HUES6 (cell line): ENCODE results near the gene PDSS2.

Experiments
- H3K27ac ChIP-seq: 2 replicates; pipeline ENCODE4 v1.7.0; 2013; ENCODE audit warnings: low read depth, mild to moderate bottlenecking, low read length, inconsistent platforms
- H3K27me3 ChIP-seq: 2 replicates; pipeline ENCODE4 v1.6.1; 2013; ENCODE audit warnings: low read length; ENCODE audit not compliant: control insufficient read depth, insufficient read depth
- H3K36me3 ChIP-seq: 2 replicates; pipeline ENCODE4 v1.6.1; 2013; ENCODE audit warnings: low read length; ENCODE audit not compliant: control insufficient read depth, insufficient read depth
- H3K4me1 ChIP-seq: 2 replicates; pipeline ENCODE4 v1.6.1; 2013; ENCODE audit warnings: low read length; ENCODE audit not compliant: control insufficient read depth, insufficient read depth
- H3K4me3 ChIP-seq: 2 replicates; pipeline ENCODE4 v1.5.1; 2013; ENCODE audit warnings: low read depth, low read length
- H3K9ac ChIP-seq: one replicate; pipeline ENCODE4 v1.6.1; 2013; ENCODE audit warnings: mild to moderate bottlenecking, low read length
- H3K9me3 ChIP-seq: 2 replicates; pipeline ENCODE4 v1.6.1; 2013; ENCODE audit warnings: low read depth, low read length; ENCODE audit not compliant: control insufficient read depth, insufficient read depth

The PDSS2 gene

DNA sequence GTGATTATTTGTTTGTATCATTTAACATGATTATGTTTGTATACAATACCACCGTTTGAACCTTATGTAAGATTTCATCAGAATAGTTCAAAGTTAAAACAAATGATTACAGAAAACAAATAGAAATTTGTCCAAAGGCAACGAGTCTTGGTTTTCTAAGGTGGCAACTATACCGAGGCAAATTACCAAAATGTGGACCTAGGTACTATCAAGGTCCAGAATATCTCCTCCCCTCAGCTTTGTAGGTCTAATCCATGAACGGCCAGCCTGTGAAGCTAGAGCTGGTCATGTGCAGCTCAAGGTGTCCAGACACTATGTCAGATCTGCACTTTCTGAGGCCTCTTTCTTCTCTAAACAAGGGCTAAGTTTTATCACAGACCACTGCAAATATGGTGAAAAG lies 192.4 kb downstream of the PDSS2 start:
- H3K4me3 ChIP-seq = no peak overlapping the region
- H3K27me3 ChIP-seq = no peaks in the 10 kb centered on the region
- H3K9me3 ChIP-seq = no peaks in the 10 kb centered on the region
- H3K36me3 ChIP-seq = no peaks in the 10 kb centered on the region
- no peak overlapping the region for H3K9ac ChIP-seq
- H3K4me1 ChIP-seq = peaks cover 6% of the 10 kb centered on the region; the same call in 1 of the 2 replicates
- no peak overlapping the region for H3K27ac ChIP-seq

DNA sequence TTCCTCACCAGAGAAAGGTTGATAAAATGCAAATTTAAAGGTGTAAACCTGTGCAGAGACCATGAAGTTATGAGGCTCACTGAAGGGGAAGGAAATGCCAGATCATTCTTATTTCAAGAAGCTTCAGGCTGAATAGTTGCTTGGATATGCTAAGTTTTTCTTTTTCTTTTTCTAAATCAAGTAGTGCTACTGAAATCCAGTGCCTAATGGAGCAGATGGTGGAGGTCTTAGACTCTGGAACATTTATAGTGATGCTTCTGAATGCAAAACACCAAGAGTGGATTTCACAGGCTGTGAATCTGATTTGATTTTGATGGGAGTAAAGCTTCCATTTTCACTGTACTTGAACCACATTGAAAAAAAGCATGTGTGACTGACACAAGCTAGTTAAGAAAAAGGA lies 192.8 kb downstream of the PDSS2 start:
- Histone ChIP-seq H3K36me3 (no peaks in the 10 kb centered on the region), H3K4me1 (peaks cover 6% of the 10 kb centered on the region; the same call in 1 of the 2 replicates), H3K9ac (no peak overlapping the region), H3K27ac (no peak overlapping the region), H3K9me3 (no peaks in the 10 kb centered on the region), H3K27me3 (no peaks in the 10 kb centered on the region), H3K4me3 (no peak overlapping the region)

DNA sequence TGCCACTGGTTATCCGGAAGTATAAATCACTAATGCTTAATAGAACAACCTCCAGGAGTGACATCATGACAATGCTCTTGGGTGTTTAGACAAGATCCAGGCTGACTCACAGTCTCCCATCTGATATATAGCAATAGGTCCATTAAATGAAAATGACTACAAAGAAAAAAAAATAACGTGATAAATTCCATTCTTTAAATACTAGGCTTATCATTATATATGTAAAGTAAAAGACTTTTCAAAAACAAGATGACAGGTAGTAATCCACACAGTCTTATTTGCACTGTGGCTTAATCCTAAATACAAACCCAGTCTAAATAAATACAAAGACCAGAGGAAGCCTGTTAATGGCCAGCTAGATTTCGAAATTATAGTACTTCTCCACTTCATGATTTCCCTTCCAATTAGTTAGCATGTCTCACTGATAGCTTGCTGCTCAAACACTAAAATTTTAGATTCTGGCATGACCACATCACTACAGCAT lies 195.0 kb downstream of the PDSS2 start:
- Histone ChIP-seq H3K4me3 (no peak overlapping the region), H3K27me3 (no peaks in the 10 kb centered on the region), H3K9ac (no peak overlapping the region), H3K27ac (no peak overlapping the region), H3K4me1 (peaks cover 6% of the 10 kb centered on the region; the same call in 1 of the 2 replicates), H3K9me3 (no peaks in the 10 kb centered on the region), H3K36me3 (no peaks in the 10 kb centered on the region)

DNA sequence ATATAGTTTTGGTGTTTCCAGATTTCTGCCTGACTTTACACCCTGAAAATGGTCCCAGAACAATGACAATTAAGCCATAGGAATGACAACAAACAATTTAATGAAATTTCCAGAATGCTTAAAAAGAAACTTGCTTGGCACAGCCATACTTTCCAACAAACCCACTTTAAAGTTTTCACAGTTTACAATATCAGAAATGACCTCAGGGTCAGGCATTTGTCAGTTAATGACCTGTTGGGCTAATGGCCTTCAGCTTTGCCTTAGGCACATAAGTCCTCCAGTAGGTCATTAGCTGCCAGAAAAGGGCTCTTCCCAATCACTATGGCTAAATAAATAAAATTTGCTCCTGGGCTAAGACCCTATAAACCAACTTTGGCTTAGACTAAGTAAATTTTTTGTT lies 199.4 kb downstream of the PDSS2 start:
- no peaks in the 10 kb centered on the region for H3K27me3 ChIP-seq

DNA sequence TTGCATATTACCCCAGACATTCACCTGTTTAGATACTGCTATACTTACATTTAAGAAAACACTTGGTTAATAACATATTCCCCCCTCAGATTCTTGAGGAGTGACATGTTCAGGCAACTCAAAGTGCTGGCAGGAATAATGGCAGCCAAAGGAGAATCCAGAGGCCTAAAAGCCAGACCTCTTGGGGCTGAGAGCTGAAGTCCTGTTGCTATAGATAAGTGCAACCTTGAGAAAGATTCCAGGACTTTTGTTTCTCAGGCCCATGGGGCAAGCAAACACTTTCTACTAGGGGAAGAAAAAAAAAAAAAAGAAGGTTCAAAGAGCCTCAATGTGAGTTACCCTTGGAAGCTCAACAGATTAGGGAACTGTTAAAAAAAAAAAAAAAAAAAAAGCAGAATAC lies 211.2 kb downstream of the PDSS2 start:
- H3K4me1 ChIP-seq = no peaks in the 10 kb centered on the region
- no peak overlapping the region for H3K9ac ChIP-seq
- no peaks in the 10 kb centered on the region for H3K9me3 ChIP-seq
- no peaks in the 10 kb centered on the region for H3K36me3 ChIP-seq
- no peaks in the 10 kb centered on the region for H3K27me3 ChIP-seq
- peak overlapping the region; percentile 38; the same call in 1 of the 2 replicates for H3K27ac ChIP-seq
- no peak overlapping the region for H3K4me3 ChIP-seq

More for the DNA sequence above, 199.4 kb downstream of the PDSS2 start:
- Histone ChIP-seq H3K36me3 (no peaks in the 10 kb centered on the region), H3K9me3 (no peaks in the 10 kb centered on the region), H3K4me1 (no peaks in the 10 kb centered on the region), H3K9ac (no peak overlapping the region), H3K4me3 (no peak overlapping the region), H3K27ac (no peak overlapping the region)

DNA sequence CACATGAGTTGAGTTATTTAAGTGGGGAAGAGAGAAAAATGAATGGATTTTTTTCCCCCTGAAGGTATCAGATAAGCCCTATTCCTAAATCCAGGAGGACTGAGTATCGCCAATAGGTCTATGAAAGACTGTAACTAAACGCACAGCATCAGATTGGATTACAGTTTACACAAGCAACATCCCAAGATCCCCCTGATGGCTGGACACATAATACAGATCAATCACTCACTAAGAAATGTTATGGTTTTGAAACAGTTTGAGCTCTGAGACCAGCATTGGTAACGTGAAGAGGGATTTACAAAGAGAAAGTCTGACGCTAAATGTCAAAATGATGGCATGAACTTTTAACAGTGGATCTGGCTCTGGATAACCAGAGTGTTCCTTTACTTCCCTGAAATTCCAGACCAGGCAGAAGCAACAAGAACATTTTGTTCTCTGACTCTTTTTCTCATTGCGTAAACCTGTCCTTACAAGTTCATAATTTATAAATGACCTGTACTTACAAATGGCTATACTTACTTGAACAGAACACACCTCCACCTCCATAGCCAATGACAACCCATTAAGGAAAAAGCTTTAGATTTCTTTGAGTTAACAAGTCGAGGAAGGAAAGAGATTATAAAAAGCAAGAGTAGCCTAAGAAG lies 212.3 kb downstream of the PDSS2 start:
- Histone ChIP-seq H3K27me3 (no peaks in the 10 kb centered on the region), H3K4me3 (no peak overlapping the region), H3K27ac (no peak overlapping the region)

DNA sequence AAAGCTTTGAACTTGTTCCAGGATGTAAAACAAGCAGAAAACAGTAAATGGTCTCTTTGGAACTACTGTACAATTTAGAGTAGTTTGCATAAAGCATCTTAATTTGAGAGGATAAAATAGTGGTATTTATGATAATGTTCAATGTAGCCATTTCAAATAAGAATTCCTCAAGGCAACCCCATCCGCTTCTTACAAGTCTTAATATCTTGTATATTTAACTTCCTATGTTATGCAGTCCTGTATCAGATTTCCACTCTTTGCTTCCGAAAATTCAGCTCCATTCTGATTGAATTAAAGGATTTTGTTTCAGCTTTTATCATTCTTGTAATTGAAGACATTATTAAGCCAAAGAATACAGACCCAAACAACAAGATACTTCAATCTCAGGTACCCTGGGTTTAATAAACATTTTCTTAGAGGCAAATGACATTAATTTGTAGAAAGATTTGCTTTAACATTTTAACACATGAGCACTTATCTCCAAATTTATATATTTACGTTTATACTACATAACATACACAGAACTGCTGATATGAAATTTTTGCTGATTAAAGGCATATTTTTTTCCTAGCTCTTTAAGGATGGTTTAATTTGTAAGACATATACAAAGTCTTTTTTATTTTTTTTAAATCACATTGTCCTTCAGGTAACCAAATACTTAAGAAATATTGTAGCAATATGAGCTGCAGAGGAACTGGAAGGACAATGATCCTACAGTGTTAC lies 213.0 kb downstream of the PDSS2 start:
- H3K4me3 ChIP-seq = no peak overlapping the region
- H3K4me1 ChIP-seq = peaks cover 4% of the 10 kb centered on the region; the same call in 1 of the 2 replicates
- no peaks in the 10 kb centered on the region for H3K27me3 ChIP-seq
- no peak overlapping the region for H3K27ac ChIP-seq
- H3K36me3 ChIP-seq = no peaks in the 10 kb centered on the region
- no peaks in the 10 kb centered on the region for H3K9me3 ChIP-seq
- H3K9ac ChIP-seq = no peak overlapping the region

More for the DNA sequence above, 212.3 kb downstream of the PDSS2 start:
- H3K9ac ChIP-seq = no peak overlapping the region
- no peaks in the 10 kb centered on the region for H3K9me3 ChIP-seq
- no peaks in the 10 kb centered on the region for H3K36me3 ChIP-seq
- no peaks in the 10 kb centered on the region for H3K4me1 ChIP-seq

DNA sequence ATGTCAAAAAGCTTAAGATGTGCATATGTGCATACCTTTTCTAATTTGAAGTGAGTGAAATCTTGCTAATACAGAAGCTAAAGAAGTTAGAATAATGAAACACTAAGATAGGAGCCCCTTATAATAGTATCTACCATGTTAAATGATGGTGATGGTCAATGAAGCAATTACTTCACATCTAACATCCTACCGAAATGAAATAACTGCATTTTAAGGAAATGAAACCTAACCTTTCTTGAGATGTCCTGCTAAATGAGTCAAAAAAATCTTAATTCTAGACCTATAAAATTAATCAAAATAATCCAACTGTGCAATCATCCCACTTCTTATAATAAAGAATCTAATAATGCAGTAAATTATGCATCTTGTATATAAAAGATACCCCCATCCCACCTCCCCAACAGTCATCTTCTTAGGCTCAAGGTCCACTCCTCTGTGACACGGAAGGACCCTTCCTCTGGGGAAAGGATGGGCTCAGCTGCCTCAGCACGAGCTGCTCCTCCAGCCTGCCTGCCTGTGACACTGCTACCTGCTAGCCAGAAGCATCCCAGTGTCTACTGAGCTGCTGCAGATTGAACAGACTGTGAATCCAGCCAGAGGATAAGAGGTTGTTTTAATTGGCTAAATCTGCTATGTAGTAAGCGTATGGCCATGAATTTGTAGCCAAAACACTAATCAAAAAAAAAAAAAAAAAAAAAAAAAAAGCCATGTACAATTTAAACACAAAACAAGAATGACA lies 214.5 kb downstream of the PDSS2 start:
- Histone ChIP-seq H3K9me3 (no peaks in the 10 kb centered on the region), H3K4me3 (no peak overlapping the region), H3K4me1 (peaks cover 4% of the 10 kb centered on the region; the same call in 1 of the 2 replicates), H3K27me3 (no peaks in the 10 kb centered on the region), H3K9ac (no peak overlapping the region), H3K27ac (no peak overlapping the region), H3K36me3 (no peaks in the 10 kb centered on the region)

DNA sequence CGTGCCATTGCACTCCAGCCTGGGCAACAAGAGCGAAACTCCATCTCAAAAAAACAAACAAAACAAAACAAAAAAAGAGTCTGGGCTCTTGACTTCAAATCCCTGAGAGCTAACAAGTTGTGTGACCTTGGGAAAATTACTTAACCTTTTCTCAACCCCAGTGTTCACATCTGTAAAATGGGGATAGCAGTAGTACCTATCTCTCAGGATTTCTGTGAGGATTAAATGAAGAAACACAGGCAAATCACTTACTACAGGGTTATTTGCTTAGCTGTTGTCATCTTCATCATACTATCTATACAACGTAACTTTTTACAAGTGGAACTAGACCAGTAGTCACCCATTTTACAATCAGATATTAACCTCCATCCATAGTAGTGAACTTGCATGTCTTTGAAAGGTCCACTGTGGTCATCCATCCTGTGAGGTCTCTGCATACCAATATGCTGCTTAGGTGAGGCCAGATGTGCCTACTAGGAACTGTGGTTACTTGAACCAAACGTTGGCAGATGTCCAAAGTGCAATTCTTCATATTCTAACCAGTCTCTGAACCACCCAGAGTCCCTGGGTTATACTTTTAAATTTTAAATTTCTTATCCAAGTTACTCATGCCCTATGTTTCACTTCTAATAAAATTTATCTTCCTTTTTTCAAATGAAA lies 215.2 kb downstream of the PDSS2 start:
- H3K9ac ChIP-seq = no peak overlapping the region
- H3K4me3 ChIP-seq = no peak overlapping the region
- no peak overlapping the region for H3K27ac ChIP-seq

DNA sequence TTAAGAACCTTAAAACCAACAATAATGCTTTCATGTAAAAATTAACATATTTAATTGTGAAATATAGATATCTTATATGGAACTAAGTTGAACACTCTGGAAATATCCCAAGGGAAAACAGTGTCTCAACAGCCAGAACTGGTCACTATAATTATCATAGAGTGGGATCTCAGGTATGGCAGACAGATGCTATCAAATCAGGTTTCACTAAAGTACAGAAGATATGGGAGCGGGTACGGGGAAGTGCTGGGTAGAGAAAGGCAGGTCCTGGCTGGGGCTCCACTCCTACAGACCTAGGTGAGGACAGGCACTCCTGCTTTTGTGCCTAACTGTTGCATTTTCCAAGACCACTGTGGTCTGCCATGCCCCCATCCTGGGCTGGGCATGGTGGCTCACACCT lies 215.9 kb downstream of the PDSS2 start:
- H3K27me3 ChIP-seq = no peaks in the 10 kb centered on the region
- H3K4me1 ChIP-seq = peaks cover 4% of the 10 kb centered on the region; the same call in 1 of the 2 replicates
- no peaks in the 10 kb centered on the region for H3K36me3 ChIP-seq
- no peak overlapping the region for H3K27ac ChIP-seq
- H3K4me3 ChIP-seq = no peak overlapping the region
- H3K9me3 ChIP-seq = no peaks in the 10 kb centered on the region
- H3K9ac ChIP-seq = no peak overlapping the region

More for the DNA sequence above, 215.2 kb downstream of the PDSS2 start:
- H3K9me3 ChIP-seq = no peaks in the 10 kb centered on the region
- H3K4me1 ChIP-seq = peaks cover 4% of the 10 kb centered on the region; the same call in 1 of the 2 replicates
- no peaks in the 10 kb centered on the region for H3K27me3 ChIP-seq
- H3K36me3 ChIP-seq = no peaks in the 10 kb centered on the region
